GM12874 (cell line): ENCODE measurements around the gene PTDSS2.

Source experiments
- TF ChIP-seq, protein P1 (sequence below): IDR thresholded peaks from 2 replicates; pipeline ENCODE4 v1.5.1; 2011; ENCODE audit warnings: low read depth, mild to moderate bottlenecking, control low read depth, low read length, moderate library complexity; ENCODE audit not compliant: insufficient read depth

The PTDSS2 gene

DNA sequence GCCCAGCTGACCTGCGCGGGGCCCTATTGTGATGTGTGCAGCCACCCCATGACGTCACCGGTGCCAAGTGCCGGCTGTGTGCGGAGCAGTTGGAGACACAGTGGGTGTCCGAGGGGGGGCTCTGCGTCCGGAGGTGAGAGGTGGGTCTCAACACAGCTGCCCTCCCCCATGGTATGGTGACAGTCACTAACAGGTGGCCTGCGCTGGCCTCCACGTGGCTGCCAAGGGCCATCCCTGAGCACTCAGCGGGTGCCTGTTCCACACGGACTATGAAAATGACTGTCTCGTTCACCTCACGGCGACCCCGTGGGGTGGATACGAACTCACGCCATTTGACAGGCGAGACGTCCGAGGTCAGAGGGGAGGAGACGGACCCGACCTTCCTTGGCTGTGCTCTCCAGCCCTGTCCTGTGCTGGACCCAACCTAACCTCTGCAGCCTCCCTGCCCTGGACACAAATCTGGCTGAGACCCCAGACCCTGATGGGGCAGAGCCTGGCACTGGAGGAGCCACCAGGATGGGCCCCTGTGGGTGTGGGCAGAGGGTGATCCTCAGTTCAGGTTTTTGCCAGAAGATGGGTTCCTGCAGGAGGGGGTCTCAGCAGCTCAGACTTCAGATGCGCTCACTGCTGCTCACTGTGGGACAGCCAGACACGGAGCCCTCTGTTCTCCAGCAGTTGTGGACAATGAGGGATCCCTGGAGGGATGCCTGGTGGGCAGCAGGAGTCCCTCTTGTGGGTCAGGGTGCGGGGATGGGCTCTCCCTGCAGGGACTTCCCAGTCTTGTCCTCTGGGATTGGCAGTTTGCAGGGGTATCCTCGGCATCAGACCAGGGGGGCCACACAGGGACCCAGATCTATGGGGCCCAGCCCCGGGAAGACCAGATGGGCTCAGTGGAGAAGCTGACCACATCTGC lies 79.0 kb downstream of the PTDSS2 start:
- TF ChIP-seq, protein P1, sequence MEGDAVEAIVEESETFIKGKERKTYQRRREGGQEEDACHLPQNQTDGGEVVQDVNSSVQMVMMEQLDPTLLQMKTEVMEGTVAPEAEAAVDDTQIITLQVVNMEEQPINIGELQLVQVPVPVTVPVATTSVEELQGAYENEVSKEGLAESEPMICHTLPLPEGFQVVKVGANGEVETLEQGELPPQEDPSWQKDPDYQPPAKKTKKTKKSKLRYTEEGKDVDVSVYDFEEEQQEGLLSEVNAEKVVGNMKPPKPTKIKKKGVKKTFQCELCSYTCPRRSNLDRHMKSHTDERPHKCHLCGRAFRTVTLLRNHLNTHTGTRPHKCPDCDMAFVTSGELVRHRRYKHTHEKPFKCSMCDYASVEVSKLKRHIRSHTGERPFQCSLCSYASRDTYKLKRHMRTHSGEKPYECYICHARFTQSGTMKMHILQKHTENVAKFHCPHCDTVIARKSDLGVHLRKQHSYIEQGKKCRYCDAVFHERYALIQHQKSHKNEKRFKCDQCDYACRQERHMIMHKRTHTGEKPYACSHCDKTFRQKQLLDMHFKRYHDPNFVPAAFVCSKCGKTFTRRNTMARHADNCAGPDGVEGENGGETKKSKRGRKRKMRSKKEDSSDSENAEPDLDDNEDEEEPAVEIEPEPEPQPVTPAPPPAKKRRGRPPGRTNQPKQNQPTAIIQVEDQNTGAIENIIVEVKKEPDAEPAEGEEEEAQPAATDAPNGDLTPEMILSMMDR, result no peak

DNA sequence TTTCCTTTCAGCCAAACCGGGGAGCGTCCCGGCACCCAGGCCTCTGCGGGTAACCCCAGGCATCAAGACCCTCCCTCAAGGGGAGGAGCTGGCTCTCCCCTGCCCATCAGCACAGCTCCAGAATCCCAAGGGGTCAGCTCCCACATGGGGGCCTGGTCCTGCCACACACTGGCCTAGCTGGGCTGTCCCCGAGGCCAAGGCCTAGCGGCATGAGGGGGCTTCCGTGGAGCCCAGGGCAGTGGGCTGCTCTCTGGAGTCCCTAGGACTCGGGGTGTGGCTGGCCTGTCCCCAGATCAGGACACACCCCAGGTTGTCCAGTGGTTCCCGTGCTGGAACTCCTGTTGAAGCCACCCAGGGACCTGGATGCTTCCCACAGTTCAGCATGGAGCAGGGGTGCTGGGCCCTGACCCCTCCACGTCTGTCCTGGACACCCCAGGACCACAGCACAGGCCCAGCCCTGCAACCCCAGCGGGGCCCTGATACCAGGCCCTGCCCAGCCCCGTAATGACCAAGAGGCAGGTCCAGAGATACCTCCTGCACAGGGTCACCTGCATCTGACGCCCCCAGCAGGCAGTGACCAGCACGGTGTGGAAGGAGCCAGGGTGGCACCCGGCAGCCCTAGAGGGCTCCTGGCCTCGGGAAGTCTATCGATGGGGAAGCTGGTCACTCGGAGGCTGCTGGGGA lies 79.8 kb downstream of the PTDSS2 start:
- TF ChIP-seq, protein P1, result no peak

DNA sequence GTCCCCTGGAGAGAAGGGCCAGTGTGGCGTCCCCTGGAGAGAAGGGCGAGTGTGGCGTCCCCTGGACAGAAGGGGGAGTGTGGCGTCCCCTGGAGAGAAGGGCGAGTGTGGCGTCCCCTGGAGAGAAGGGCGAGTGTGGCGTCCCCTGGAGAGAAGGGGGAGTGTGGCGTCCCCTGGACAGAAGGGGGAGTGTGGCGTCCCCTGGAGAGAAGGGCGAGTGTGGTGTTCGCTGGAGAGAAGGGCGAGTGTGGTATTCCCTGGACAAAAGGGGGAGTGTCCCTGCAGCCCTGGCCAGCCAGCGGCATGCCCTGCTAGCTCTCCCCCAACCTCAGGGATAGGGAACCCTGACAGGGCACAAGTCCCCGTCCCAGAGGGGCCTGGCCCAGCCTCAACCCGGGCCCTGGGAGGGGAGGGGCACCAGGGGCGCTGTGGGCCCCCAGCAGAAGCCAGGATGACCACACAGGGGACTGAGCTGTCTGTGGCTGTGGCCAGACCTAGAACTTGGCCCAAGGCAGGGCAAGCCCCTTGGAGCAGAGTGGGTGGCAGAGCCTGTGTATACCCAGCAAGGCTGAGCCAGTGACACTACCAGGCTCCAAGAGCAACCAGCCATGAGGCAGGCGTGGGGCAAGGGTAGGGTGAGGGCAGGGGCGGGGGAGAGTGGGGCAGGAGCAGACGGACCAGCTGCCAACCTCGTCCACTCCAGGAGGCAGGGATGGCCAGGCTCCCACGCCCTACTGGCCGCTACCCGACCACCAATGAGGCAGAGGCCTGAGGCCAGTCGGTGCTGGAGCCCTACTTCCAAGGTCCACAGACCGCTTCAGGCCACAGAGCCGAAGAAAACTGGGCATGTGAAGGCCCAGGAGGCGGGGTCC lies 81.1 kb downstream of the PTDSS2 start:
- TF ChIP-seq, protein P1, result no peak

DNA sequence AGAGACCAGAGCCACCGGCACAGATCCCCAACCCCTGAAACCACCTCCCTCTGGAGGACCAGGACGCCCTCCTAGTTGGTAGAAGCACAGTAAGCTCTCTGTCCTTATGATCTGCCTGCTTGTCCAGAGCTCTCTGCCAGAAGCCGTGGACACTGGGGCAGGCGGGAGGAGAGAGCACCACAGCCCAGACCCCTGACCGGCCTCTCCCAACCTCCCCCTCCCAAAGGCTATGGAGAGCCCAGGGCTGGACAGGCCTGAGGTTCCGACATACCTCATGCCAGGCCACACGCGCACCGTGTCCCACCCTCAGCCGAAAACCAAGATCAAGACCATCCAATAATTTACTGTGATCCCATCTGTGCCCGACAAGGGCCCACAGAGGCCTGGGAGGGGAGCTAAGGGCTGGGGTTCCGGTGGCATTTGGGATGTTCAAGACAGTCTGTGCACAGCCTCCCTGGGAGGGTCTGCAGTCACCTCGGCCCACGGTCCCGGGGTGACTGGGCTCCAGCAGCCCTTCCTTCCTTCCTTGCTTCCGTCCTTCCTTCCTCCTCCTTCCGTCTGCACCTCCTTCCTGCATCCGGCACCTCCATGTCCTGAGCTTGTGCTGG lies 81.9 kb downstream of the PTDSS2 start:
- TF ChIP-seq, protein P1, result no peak

DNA sequence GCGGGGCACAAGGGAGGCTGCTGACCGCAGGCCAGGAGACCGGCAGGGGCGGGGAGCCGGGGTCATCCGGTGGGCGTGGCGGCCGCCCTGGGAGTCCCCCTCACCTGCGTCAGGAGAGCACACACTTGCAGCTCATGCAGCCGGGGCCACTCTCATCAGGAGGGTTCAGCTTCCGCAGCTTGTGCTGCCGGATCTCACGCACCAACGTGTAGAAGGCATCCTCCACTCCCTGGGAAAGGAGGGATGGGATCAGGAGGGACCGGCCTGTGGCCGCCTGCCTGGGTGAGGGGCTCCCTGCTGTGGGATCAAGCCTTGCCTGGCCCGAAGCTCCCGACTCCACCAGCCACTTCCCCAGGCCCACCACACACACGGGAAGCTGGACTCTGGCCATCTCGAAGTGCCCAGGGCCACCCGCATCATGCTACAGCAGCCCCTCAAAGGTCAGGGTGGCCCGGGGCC lies 82.5 kb downstream of the PTDSS2 start:
- TF ChIP-seq, protein P1, result no peak

DNA sequence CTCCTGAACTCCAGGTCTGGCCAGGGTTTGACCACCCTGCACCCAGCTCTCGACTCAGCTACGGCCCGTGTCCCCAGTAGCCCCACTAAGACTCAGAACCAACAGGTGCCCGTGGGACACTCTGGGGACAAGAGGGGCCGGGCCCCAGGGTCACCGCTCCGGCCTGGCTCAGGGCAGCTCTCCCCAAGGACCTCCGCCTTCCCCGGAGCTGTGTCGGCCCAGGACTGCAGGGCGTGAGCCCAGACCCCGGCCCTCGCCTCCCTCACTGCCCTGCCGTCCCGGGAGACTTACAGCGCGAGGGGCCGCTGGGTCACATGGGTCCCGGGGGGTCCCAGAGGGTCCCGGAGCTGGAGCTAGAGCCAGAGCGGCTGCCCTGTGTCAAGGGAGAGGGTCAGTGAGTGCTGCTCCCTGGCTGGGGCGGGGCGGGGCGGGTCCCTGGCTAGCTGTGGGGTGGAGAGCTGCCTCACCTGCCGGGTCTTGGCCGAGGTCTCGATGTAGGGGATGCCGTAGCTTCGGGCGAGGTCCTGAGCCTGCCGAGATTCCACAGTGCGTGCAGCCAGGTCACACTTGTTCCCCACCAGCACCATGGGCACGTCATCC lies 83.0 kb downstream of the PTDSS2 start:
- TF ChIP-seq, protein P1, result no peak
